Measurements from ENCODE around the gene FLOT1. TPM values are rescaled to one million over a fixed set of nuclear protein-coding genes. Genes with fewer than 3 reads are reported as not detected.

Gene FLOT1
- total RNA-seq, 2 donors from 2014 or later: 121 to 141 TPM

- no peak for DNase-seq
- H3K4me3 ChIP-seq (ENCODE audit: low read length): peak overlapping the region; percentile 14
- 95 to 100% methylated on average over 5 to 6 of the region's 6 CpGs for WGBS, 2 experiments (ENCODE audit: insufficient coverage in 1 of 2, insufficient read length in 1 of 2)
- Mint-ChIP-seq H3K4me1 (peaks cover 18% of the 10 kb centered on the region), H3K4me3 (no peak overlapping the region), H3K9me3 (no peaks in the 10 kb centered on the region), H3K36me3 (ENCODE audit: low read depth) (peaks cover 76% of the 10 kb centered on the region), H3K27ac (no peak overlapping the region), H3K27me3 (ENCODE audit: insufficient read depth) (no peaks in the 10 kb centered on the region)
- no peak for TF ChIP-seq CTCF (conservative IDR thresholded peaks at IDR 0.05)
- H3K4me1 ChIP-seq (ENCODE audit: control insufficient read depth, insufficient read depth, low read length): no peaks in the 10 kb centered on the region
- H3K27me3 ChIP-seq (ENCODE audit: control insufficient read depth, insufficient read depth, low read length, poor library complexity, severe bottlenecking): no peaks in the 10 kb centered on the region
- peaks cover 70% of the 10 kb centered on the region for H3K36me3 ChIP-seq (ENCODE audit: control insufficient read depth, insufficient read depth, low read length)
- no peak overlapping the region for H3K9ac ChIP-seq (ENCODE audit: extremely low read depth, low read length, poor library complexity, severe bottlenecking)
- H3K9me3 ChIP-seq (ENCODE audit: control insufficient read depth, low read length): no peaks in the 10 kb centered on the region
- no peak overlapping the region for H3K27ac ChIP-seq (ENCODE audit: low read depth, low read length)
Measured at GRCh38 chr6:30738532-30738931, 4.0 kb downstream of the FLOT1 start.

- no peaks in the 10 kb centered on the region for H3K4me1 ChIP-seq (ENCODE audit: control insufficient read depth, insufficient read depth, low read length)
- no peak overlapping the region for H3K4me3 ChIP-seq (ENCODE audit: low read length)
- 96 to 97% methylated on average over 7 to 8 of the region's 8 CpGs for WGBS, 2 experiments (ENCODE audit: insufficient coverage in 1 of 2, insufficient read length in 1 of 2)
- Mint-ChIP-seq H3K4me1 (peaks cover 9% of the 10 kb centered on the region), H3K36me3 (ENCODE audit: low read depth) (peaks cover 76% of the 10 kb centered on the region), H3K27me3 (ENCODE audit: insufficient read depth) (no peaks in the 10 kb centered on the region), H3K9me3 (no peaks in the 10 kb centered on the region), H3K4me3 (no peak overlapping the region), H3K27ac (no peak overlapping the region)
- DNase-seq: no peak
- H3K27ac ChIP-seq (ENCODE audit: low read depth, low read length): no peak overlapping the region
- H3K27me3 ChIP-seq (ENCODE audit: control insufficient read depth, insufficient read depth, low read length, poor library complexity, severe bottlenecking): no peaks in the 10 kb centered on the region
- no peak for TF ChIP-seq CTCF (conservative IDR thresholded peaks at IDR 0.05)
- H3K9ac ChIP-seq (ENCODE audit: extremely low read depth, low read length, poor library complexity, severe bottlenecking): no peak overlapping the region
- H3K36me3 ChIP-seq (ENCODE audit: control insufficient read depth, insufficient read depth, low read length): peaks cover 69% of the 10 kb centered on the region
- no peaks in the 10 kb centered on the region for H3K9me3 ChIP-seq (ENCODE audit: control insufficient read depth, low read length)
Measured at GRCh38 chr6:30735668-30736314, 6.7 kb downstream of the FLOT1 start.

GRCh38 chr6:30732237-30732943 lies 10.1 kb downstream of the FLOT1 start:
- H3K27me3 ChIP-seq (ENCODE audit: control insufficient read depth, insufficient read depth, low read length, poor library complexity, severe bottlenecking): no peaks in the 10 kb centered on the region
- Mint-ChIP-seq H3K27me3 (ENCODE audit: insufficient read depth) (no peaks in the 10 kb centered on the region), H3K36me3 (ENCODE audit: low read depth) (peaks cover 72% of the 10 kb centered on the region), H3K4me1 (peaks cover 9% of the 10 kb centered on the region), H3K27ac (no peak overlapping the region), H3K9me3 (no peaks in the 10 kb centered on the region), H3K4me3 (no peak overlapping the region)
- H3K4me1 ChIP-seq (ENCODE audit: control insufficient read depth, insufficient read depth, low read length): no peaks in the 10 kb centered on the region
- no peak overlapping the region for H3K9ac ChIP-seq (ENCODE audit: extremely low read depth, low read length, poor library complexity, severe bottlenecking)
- no peak for TF ChIP-seq CTCF (conservative IDR thresholded peaks at IDR 0.05)
- H3K9me3 ChIP-seq (ENCODE audit: control insufficient read depth, low read length): no peaks in the 10 kb centered on the region
- H3K4me3 ChIP-seq (ENCODE audit: low read length): no peak overlapping the region
- H3K36me3 ChIP-seq (ENCODE audit: control insufficient read depth, insufficient read depth, low read length): peaks cover 57% of the 10 kb centered on the region
- no peak overlapping the region for H3K27ac ChIP-seq (ENCODE audit: low read depth, low read length)
- DNase-seq: no peak
- 95 to 96% methylated on average over 11 to 12 of the region's 12 CpGs for WGBS, 2 experiments (ENCODE audit: insufficient coverage in 1 of 2, insufficient read length in 1 of 2)
